ENCODE data around the gene DTX4. TPM values are rescaled to one million over a fixed set of nuclear protein-coding genes. Genes with fewer than 3 reads are reported as not detected.

Gene DTX4
- total RNA-seq, 2 experiments from 2014 or later: 0.30 to 0.48 TPM

GRCh38 chr11:59173964-59174663 lies 2.2 kb downstream of the DTX4 start:
- Mint-ChIP-seq H3K27me3 (peaks cover 26% of the 10 kb centered on the region), H3K9me3 (no peaks in the 10 kb centered on the region), H3K4me1 (peaks cover 7% of the 10 kb centered on the region), H3K27ac (no peak overlapping the region), H3K36me3 (ENCODE audit: low read depth) (no peaks in the 10 kb centered on the region), H3K4me3 (no peak overlapping the region)
- POLR2A ChIA-PET: interaction anchor here (1.3 kb wide), 1 partner anchor 28 kb away, joined by 3 read pairs; no protein-coding TSS in a partner anchor
- CTCF ChIA-PET: interaction anchor here (5.6 kb wide), 1 partner anchor 11 kb away, joined by 105 read pairs; no protein-coding TSS in a partner anchor
- no peak for DNase-seq

- CTCF ChIA-PET: interaction anchor here (2.9 to 5.6 kb wide), 2 partner anchors 11 to 12 kb away, joined by 12 to 105 read pairs; no protein-coding TSS in a partner anchor
- DNase-seq: no peak
Measured at GRCh38 chr11:59174664-59175033, 2.7 kb downstream of the DTX4 start.

GRCh38 chr11:59175091-59175501 lies 3.2 kb downstream of the DTX4 start:
- Mint-ChIP-seq H3K9me3 (peaks cover 5% of the 10 kb centered on the region), H3K4me1 (peaks cover 7% of the 10 kb centered on the region), H3K27me3 (peaks cover 31% of the 10 kb centered on the region), H3K27ac (no peak overlapping the region), H3K4me3 (no peak overlapping the region), H3K36me3 (ENCODE audit: low read depth) (no peaks in the 10 kb centered on the region)
- POLR2A ChIA-PET: no interaction called here
- CTCF ChIA-PET: interaction anchor here (1.4 to 2.9 kb wide), 2 partner anchors 11 to 39 kb away, joined by 3 to 12 read pairs; no protein-coding TSS in a partner anchor
- no peak for DNase-seq

More at GRCh38 chr11:59174664-59175033, 2.7 kb downstream of the DTX4 start:
- H3K4me1 Mint-ChIP-seq: peaks cover 7% of the 10 kb centered on the region
- POLR2A ChIA-PET: interaction anchor here (1.3 kb wide), 1 partner anchor 29 kb away, joined by 3 read pairs; no protein-coding TSS in a partner anchor
- H3K4me3 Mint-ChIP-seq: no peak overlapping the region
- no peak overlapping the region for H3K27ac Mint-ChIP-seq
- peaks cover 4% of the 10 kb centered on the region for H3K9me3 Mint-ChIP-seq
- peaks cover 29% of the 10 kb centered on the region for H3K27me3 Mint-ChIP-seq
- no peaks in the 10 kb centered on the region for H3K36me3 Mint-ChIP-seq (ENCODE audit: low read depth)

GRCh38 chr11:59176330-59176729 lies 4.4 kb downstream of the DTX4 start:
- Mint-ChIP-seq H3K36me3 (ENCODE audit: low read depth) (no peaks in the 10 kb centered on the region), H3K27me3 (peaks cover 31% of the 10 kb centered on the region), H3K9me3 (peaks cover 5% of the 10 kb centered on the region), H3K27ac (no peak overlapping the region), H3K4me1 (peaks cover 7% of the 10 kb centered on the region), H3K4me3 (no peak overlapping the region)
- no peak for DNase-seq
- ChIA-PET CTCF (interaction anchor here (1.4 to 2.9 kb wide), 2 partner anchors 10 to 41 kb away, joined by 3 to 12 read pairs; no protein-coding TSS in a partner anchor), POLR2A (no interaction called here)

- CTCF ChIA-PET: interaction anchor here (0.6 kb wide), 1 partner anchor 25 kb away, joined by 4 read pairs; no protein-coding TSS in a partner anchor
- H3K4me3 Mint-ChIP-seq: no peak overlapping the region
Measured at GRCh38 chr11:59178402-59178801, 6.5 kb downstream of the DTX4 start.

GRCh38 chr11:59179121-59179520 lies 7.2 kb downstream of the DTX4 start:
- no peaks in the 10 kb centered on the region for H3K36me3 Mint-ChIP-seq (ENCODE audit: low read depth)
- peaks cover 5% of the 10 kb centered on the region for H3K9me3 Mint-ChIP-seq
- H3K27me3 Mint-ChIP-seq: peaks cover 17% of the 10 kb centered on the region
- ChIA-PET CTCF (interaction anchor here (1.8 kb wide), 1 partner anchor 7 kb away, joined by 7 read pairs; the partner anchor contains the start of gene DTX4), POLR2A (no interaction called here)
- H3K4me1 Mint-ChIP-seq: no peaks in the 10 kb centered on the region
- no peak overlapping the region for H3K27ac Mint-ChIP-seq
- H3K4me3 Mint-ChIP-seq: no peak overlapping the region
- no peak for DNase-seq

More at GRCh38 chr11:59178402-59178801, 6.5 kb downstream of the DTX4 start:
- no peak for DNase-seq
- POLR2A ChIA-PET: no interaction called here
- Mint-ChIP-seq H3K27ac (no peak overlapping the region), H3K4me1 (no peaks in the 10 kb centered on the region), H3K36me3 (ENCODE audit: low read depth) (no peaks in the 10 kb centered on the region), H3K9me3 (peaks cover 5% of the 10 kb centered on the region), H3K27me3 (peaks cover 22% of the 10 kb centered on the region)

GRCh38 chr11:59180168-59180776 lies 8.3 kb downstream of the DTX4 start:
- H3K27me3 Mint-ChIP-seq: peaks cover 14% of the 10 kb centered on the region
- H3K36me3 Mint-ChIP-seq (ENCODE audit: low read depth): no peaks in the 10 kb centered on the region
- CTCF ChIA-PET: interaction anchor here (1.8 to 2.2 kb wide), 2 partner anchors 9 to 22 kb away, joined by 6 to 7 read pairs; partner anchors contain the start of gene DTX4
- no peaks in the 10 kb centered on the region for H3K4me1 Mint-ChIP-seq
- POLR2A ChIA-PET: no interaction called here
- no peak for DNase-seq
- peaks cover 5% of the 10 kb centered on the region for H3K9me3 Mint-ChIP-seq
- no peak overlapping the region for H3K27ac Mint-ChIP-seq
- no peak overlapping the region for H3K4me3 Mint-ChIP-seq

GRCh38 chr11:59180907-59181306 lies 9.0 kb downstream of the DTX4 start:
- Mint-ChIP-seq H3K27me3 (peaks cover 14% of the 10 kb centered on the region), H3K27ac (no peak overlapping the region), H3K4me1 (no peaks in the 10 kb centered on the region), H3K9me3 (peaks cover 5% of the 10 kb centered on the region), H3K4me3 (no peak overlapping the region), H3K36me3 (ENCODE audit: low read depth) (no peaks in the 10 kb centered on the region)
- no peak for DNase-seq
- POLR2A ChIA-PET: no interaction called here
- CTCF ChIA-PET: interaction anchor here (1.8 to 2.2 kb wide), 2 partner anchors 9 to 22 kb away, joined by 6 to 7 read pairs; partner anchors contain the start of gene DTX4

GRCh38 chr11:59181746-59182456 lies 10.0 kb downstream of the DTX4 start:
- H3K4me3 Mint-ChIP-seq: no peak overlapping the region
- ChIA-PET POLR2A (no interaction called here), CTCF (interaction anchor here (2.2 to 7.1 kb wide), 2 partner anchors 10 to 23 kb away, joined by 6 to 105 read pairs; partner anchors contain the start of gene DTX4)
- no peak for DNase-seq
- peaks cover 5% of the 10 kb centered on the region for H3K9me3 Mint-ChIP-seq
- H3K4me1 Mint-ChIP-seq: no peaks in the 10 kb centered on the region
- peaks cover 13% of the 10 kb centered on the region for H3K27me3 Mint-ChIP-seq
- no peaks in the 10 kb centered on the region for H3K36me3 Mint-ChIP-seq (ENCODE audit: low read depth)
- no peak overlapping the region for H3K27ac Mint-ChIP-seq

- CTCF ChIA-PET: interaction anchor here (0.7 to 7.1 kb wide), 2 partner anchors 11 to 47 kb away, joined by 3 to 105 read pairs; partner anchors contain the start of gene DTX4
- H3K4me3 Mint-ChIP-seq: no peak overlapping the region
- H3K27me3 Mint-ChIP-seq: peaks cover 7% of the 10 kb centered on the region
- H3K4me1 Mint-ChIP-seq: no peaks in the 10 kb centered on the region
- H3K9me3 Mint-ChIP-seq: peaks cover 5% of the 10 kb centered on the region
- no peak overlapping the region for H3K27ac Mint-ChIP-seq
- POLR2A ChIA-PET: no interaction called here
- DNase-seq: no peak
- no peaks in the 10 kb centered on the region for H3K36me3 Mint-ChIP-seq (ENCODE audit: low read depth)
Measured at GRCh38 chr11:59182457-59183151, 10.7 kb downstream of the DTX4 start.

- Mint-ChIP-seq H3K9me3 (peaks cover 5% of the 10 kb centered on the region), H3K36me3 (ENCODE audit: low read depth) (no peaks in the 10 kb centered on the region), H3K4me3 (no peak overlapping the region), H3K27ac (no peak overlapping the region), H3K4me1 (no peaks in the 10 kb centered on the region), H3K27me3 (peaks cover 5% of the 10 kb centered on the region)
- ChIA-PET POLR2A (no interaction called here), CTCF (interaction anchor here (0.7 to 7.1 kb wide), 2 partner anchors 12 to 48 kb away, joined by 3 to 105 read pairs; partner anchors contain the start of gene DTX4)
- DNase-seq: no peak
Measured at GRCh38 chr11:59183771-59184170, 11.8 kb downstream of the DTX4 start.

GRCh38 chr11:59184691-59185339 lies 12.9 kb downstream of the DTX4 start:
- H3K4me3 Mint-ChIP-seq: no peak overlapping the region
- ChIA-PET CTCF (interaction anchor here (0.6 to 7.1 kb wide), 6 partner anchors 9 to 492 kb away, joined by 3 to 105 read pairs (median 14); partner anchors contain the start of gene DTX4), POLR2A (no interaction called here)
- no peak for DNase-seq
- H3K27ac Mint-ChIP-seq: no peak overlapping the region
- no peaks in the 10 kb centered on the region for H3K36me3 Mint-ChIP-seq (ENCODE audit: low read depth)
- H3K27me3 Mint-ChIP-seq: peaks cover 1% of the 10 kb centered on the region
- no peaks in the 10 kb centered on the region for H3K9me3 Mint-ChIP-seq
- no peaks in the 10 kb centered on the region for H3K4me1 Mint-ChIP-seq
